Motor neuron (in vitro differentiated cells): ENCODE data around the gene MICAL3. TPM values are rescaled to one million over a fixed set of nuclear protein-coding genes. Genes with fewer than 3 reads are reported as not detected.

Experiments used
- ATAC-seq, 8 experiments: fragments of 200-7000 bp; cut with Tn5 transposase; replicated peaks in 6 of 8; 2 replicates each; pipeline ENCODE4 v1.8.0; 2021; ENCODE audit warnings: mild to moderate bottlenecking in 8 of 8, moderate library complexity in 8 of 8
- H3K27ac ChIP-seq, 2 donors: fragments of 250-450 bp; sonication (Bioruptor Pico); 2 replicates each; pipeline ENCODE4 v1.9.0; 2021; ENCODE audit warnings: antibody characterized with exemption in 2 of 2, mild to moderate bottlenecking in 2 of 2, moderate library complexity in 1 of 2
- H3K4me1 ChIP-seq, 2 donors: fragments of 250-450 bp; sonication (Bioruptor Pico); replicated peaks in 1 of 2; 2 replicates each; pipeline ENCODE4 v1.6.1; 2021; ENCODE audit warnings: antibody characterized with exemption in 2 of 2, mild to moderate bottlenecking in 2 of 2, moderate library complexity in 1 of 2
- H3K4me3 ChIP-seq, 5 donors: fragments of 250-450 bp; sonication (Bioruptor Pico); 2 replicates each; pipeline ENCODE4 v1.9.0; 2021; ENCODE audit warnings: antibody characterized with exemption in 5 of 5, mild to moderate bottlenecking in 5 of 5, moderate library complexity in 4 of 5
- WGBS, 10 experiments: fragments of 450-650 bp; shearing (Covaris generic); methylation state at CpG; one replicate each; pipeline ENCODE4 v1.0.0; 2022; 5-methylcytosine and 5-hydroxymethylcytosine counted together
- in situ Hi-C, 9 experiments: fragments of 400-800 bp; cut with MboI; loops; one replicate each; pipeline ENCODE4 v1.15.0; 2021; ENCODE audit warnings: low sequenced_read_pairs in 9 of 9, low pct_unique_long_range_greater_than_20kb in 2 of 9; ENCODE audit not compliant: unreplicated experiment in 9 of 9
- total RNA-seq, 8 experiments: library from RNA; unstranded; fragments of 300-600 nt; gene quantifications; 2 replicates each; pipeline versions ENCODE4 v1.2.3 to v1.2.4, GENCODE V29; 2022

The MICAL3 gene
- total RNA-seq, 8 experiments from 2014 or later, result 15.2 to 46.0 (median 20.4) TPM

DNA sequence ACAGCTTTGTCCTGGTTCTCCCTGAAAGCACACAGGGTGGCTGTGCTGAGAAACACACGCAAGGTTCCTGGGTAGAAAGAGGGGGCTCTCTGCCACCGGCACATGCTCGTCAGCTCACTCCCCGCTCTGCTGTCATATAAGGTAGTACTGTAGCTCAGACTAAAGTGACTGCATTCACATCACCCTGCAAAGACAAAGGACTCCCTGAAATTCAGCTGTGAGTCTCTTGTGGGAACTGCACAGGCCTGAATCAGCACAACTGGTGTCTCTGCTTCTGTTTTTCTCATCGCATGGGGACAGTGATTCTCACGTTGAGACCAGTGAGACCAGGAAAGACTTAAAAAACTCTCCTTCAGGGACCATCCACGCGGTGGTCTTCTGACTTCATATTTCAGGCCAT, 126.0 kb downstream of the MICAL3 start:
- in situ Hi-C loops, result no loop called here
- no peak overlapping the region for H3K4me3 ChIP-seq
- ATAC-seq, result no peak
- no peak overlapping the region for H3K27ac ChIP-seq
- 80 to 100% (median 98%) methylated on average over 1 to 8 of the region's 8 CpGs for WGBS, 10 experiments
- H3K4me1 ChIP-seq, result peaks cover 3 to 4% of the 10 kb centered on the region in 2 donors

DNA sequence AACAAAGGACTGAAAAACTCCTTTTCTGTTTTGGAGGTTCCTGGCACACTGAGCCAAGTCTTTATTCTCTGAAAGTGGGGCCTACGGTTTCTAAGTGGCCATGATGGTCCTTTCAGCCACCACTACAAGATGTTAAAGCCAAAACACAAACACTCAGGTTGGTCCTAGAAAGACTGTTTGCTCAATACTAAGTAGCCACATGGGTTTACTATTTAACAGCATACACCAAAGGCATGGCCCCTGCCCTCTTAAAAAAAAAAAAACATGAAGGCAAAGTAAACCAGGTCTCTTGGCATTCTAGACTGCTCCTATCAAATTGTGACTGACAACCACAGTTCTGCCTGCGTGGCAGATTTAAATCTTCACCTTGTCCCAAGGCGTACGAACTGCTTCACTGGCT, 126.5 kb downstream of the MICAL3 start:
- ATAC-seq, result no peak

DNA sequence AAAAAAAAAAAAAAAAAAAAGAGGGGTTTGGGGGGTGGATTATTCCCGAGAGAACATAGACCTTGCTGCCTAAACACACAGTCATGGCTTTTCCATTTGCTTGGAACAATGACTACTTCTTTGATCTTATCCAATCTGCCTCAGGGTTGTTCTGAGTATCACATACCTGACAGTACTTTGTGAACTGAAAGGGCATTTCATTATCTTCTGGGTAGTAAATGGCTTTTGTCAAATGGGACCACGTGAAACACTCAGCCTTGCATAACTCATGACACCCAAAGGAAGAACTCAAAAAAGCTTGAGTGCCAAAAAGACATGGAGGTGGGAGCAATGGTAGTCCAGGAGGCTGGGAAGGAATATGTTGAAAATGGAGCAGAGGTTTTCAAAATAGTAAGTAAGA, 126.9 kb downstream of the MICAL3 start:
- no peak for ATAC-seq
- Histone ChIP-seq H3K27ac (no peak overlapping the region), H3K4me1 (no peaks in the 10 kb centered on the region), H3K4me3 (no peak overlapping the region)
- 60 to 100% (median 72%) methylated on average over 1 to 2 of the region's 2 CpGs; no CpG with 5 or more reads in 3 of the 10 experiments for WGBS, 10 experiments
- in situ Hi-C loops, result no loop called here

More for the DNA sequence above, 126.5 kb downstream of the MICAL3 start:
- Histone ChIP-seq H3K4me1 (no peaks in the 10 kb centered on the region), H3K4me3 (no peak overlapping the region), H3K27ac (no peak overlapping the region)
- in situ Hi-C loops, result no loop called here
- WGBS, 10 experiments, result 80 to 100% (median 93%) methylated on average over 1 to 4 of the region's 4 CpGs; no CpG with 5 or more reads in 2 of the 10 experiments

DNA sequence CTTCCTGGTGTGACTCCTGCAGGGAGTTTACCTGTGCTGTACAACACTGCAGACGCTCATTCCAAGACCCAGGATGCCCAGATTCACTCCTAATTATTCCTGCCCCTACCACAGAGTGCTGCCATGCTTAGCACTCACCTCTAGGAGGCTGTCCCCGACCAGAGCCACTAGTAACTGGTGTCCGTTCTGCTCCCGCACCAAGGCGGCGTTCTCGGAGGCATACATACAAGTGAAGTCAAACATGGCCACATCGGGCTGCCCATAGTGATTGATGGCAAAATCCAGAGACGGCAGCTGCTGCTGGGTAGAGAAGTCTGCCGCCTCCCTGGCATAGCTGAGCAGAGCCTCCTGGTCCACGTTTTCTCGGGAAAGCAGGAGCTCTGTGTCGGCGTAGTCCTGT, 127.8 kb downstream of the MICAL3 start:
- Histone ChIP-seq H3K4me3 (no peak overlapping the region), H3K27ac (no peak overlapping the region), H3K4me1 (no peaks in the 10 kb centered on the region)
- peak in 3 of 8 experiments; percentile 25 to 75 (median 35) for ATAC-seq
- in situ Hi-C loops, result no loop called here
- WGBS, 10 experiments, result 71 to 100% (median 83%) methylated on average over 1 to 9 of the region's 14 CpGs; no CpG with 5 or more reads in 5 of the 10 experiments

DNA sequence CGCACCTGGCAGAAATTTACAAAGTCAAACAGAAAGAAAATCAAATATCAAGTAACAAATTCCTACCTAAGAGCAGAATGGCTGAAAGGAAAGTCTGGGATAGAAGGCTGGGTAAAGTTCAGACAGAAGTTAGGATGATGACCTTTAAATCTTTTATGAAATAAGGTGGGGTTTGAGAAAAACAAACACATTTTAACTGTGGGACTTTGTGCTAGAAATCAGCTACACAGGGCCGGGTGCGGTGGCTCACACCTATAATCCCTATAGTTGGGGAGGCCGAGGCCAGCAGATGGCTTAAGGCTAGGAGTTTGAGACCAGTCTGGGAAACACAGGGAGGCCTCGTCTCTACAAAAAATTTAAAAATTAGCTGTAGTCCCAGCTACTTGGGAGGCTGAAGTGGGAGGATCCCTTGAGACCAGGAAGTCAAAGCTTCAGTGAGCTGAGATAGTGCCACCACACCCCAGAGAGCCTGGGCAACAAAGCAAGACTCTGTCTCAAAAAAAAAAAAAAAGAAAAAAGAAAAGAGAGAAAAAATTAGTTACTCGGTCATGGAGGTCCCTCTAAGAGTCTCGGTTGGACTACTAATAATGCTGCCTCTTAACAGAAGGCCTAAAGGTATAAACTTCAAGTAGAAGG, 130.3 kb downstream of the MICAL3 start:
- in situ Hi-C loops, result no loop called here
- peak in 1 of 8 experiments; percentile 21 for ATAC-seq
- no peak overlapping the region for H3K27ac ChIP-seq
- no peaks in the 10 kb centered on the region for H3K4me1 ChIP-seq
- 57 to 100% (median 92%) methylated on average over 2 to 7 of the region's 7 CpGs; no CpG with 5 or more reads in 1 of the 10 experiments for WGBS, 10 experiments
- no peak overlapping the region for H3K4me3 ChIP-seq

DNA sequence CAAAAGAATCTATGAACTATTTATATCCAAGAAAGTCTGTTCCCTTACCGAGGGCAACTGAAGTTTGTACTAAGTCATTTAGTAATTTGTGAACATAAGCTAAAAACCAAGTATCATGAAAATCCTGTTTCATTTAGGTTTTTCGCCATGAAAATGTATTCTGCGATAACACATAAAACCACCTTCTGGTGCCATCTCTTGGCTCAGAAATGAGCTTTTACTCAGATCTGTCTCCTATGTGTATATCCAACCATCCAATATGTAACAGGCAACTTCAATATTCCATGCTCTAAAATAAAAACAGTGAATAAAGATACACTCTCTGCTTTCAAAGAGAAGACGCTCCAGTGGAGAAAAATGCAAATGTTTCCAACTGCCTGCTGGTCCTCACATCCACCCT, 132.0 kb downstream of the MICAL3 start:
- in situ Hi-C loops, result no loop called here
- Histone ChIP-seq H3K4me1 (no peaks in the 10 kb centered on the region), H3K27ac (no peak overlapping the region), H3K4me3 (no peak overlapping the region)
- ATAC-seq, result no peak
- WGBS, 10 experiments, result 72 to 100% (median 98%) methylated on average over 1 to 4 of the region's 4 CpGs; no CpG with 5 or more reads in 2 of the 10 experiments

DNA sequence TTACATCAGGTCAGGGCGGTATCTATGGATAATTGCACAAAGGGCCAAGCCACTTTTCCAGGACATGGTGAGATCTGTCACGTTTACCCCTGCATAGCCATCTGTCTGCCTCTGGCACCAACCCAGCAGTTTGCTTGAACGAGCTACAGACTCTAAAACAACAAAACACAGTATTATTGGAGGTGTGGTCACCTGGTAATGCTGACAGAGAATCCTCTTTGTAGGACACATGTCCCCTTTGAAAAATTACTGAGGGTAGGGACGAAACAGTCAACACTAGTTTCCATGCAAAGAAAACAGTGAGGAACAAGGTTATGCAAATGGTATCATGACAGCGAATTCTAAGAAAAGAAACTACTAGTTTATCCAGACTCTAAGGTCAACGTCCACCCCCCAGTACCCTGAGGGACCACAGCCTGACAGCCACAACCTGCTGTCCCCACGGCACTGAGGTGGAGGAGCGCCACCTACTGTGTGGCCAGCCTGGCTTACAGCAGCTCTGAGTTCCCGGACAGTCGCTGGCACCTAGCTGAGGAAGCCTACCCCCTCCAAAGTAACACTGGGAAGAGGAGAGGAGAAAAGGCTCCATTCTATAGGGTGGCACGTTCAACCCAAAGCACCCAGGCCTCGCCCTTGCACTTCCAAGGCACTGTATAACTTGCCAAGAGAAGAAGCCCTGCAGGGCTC, 132.7 kb downstream of the MICAL3 start:
- peak in 7 of 8 experiments; percentile 28 to 81 (median 47) for ATAC-seq
- WGBS, 10 experiments, result 50 to 100% (median 72%) methylated on average over 1 to 9 of the region's 12 CpGs

DNA sequence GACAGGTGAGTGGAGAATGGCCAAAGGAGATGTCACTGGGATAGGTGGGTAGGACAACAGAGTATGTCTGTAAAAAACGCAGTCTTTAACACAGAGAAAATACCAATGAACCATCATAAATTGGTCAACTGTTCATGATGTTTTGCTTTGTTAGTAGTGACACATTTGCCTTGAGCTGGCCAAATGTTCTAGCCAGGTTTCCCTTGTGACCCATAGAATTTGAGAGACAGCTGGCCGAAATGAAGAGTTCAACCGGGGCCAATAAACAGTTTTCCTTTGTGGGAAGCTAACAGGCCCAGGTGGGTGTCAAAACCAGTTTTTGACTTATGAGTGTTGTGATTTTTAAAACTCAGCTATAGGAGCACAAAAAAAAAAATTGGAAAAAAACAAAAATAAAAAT, 133.5 kb downstream of the MICAL3 start:
- in situ Hi-C loops, result no loop called here
- no peak overlapping the region for H3K27ac ChIP-seq
- no peaks in the 10 kb centered on the region for H3K4me1 ChIP-seq
- no peak overlapping the region for H3K4me3 ChIP-seq
- ATAC-seq, result no peak
- 28 to 100% (median 93%) methylated on average over 1 to 3 of the region's 3 CpGs; no CpG with 5 or more reads in 1 of the 10 experiments for WGBS, 10 experiments

More for the DNA sequence above, 132.7 kb downstream of the MICAL3 start:
- Histone ChIP-seq H3K4me1 (no peaks in the 10 kb centered on the region), H3K4me3 (no peak overlapping the region), H3K27ac (no peak overlapping the region)
- in situ Hi-C loops, result no loop called here

DNA sequence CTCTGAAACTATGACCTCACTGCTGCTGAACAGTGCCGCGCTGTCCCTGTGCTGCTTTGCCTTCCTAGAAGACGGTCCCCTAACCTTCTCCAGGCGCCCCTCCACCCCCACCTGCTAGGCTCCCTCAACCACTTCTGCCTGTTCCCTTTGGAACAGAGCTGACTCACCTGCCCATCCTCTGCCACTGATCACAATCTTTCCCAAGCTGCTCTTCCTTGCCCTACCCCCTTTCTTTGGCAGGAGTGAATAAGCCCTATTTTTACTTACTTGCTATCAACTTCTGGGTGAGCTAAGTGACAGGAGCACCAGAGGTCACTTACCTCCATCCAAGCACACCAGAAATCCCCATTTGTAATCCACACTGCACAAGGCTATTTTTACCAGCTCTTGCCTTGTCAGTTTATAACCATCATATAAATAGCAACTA, 134.1 kb downstream of the MICAL3 start:
- no peak overlapping the region for H3K27ac ChIP-seq

DNA sequence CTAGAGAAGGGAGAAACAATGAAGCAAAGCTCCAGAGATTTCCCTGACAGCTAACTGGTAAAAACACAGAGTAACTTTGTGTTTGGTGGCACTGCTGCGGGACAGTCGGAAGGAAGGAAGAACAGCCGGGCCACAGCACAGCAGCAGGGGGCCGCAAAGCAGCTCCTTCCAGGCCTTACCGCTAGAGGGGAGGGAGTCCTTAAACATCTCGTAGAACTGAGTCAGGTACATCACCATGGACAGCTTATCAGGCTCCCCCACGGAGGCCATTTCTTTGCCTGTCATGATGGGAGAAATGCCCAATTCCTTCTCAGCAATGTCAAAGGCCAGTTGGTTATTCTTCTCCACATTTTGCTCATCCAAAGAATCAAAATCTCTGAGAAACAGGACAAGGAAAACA, 135.5 kb downstream of the MICAL3 start:
- WGBS, 10 experiments, result 40 to 100% (median 56%) methylated on average over 1 to 5 of the region's 7 CpGs; no CpG with 5 or more reads in 3 of the 10 experiments

More for the DNA sequence above, 134.1 kb downstream of the MICAL3 start:
- in situ Hi-C loops, result no loop called here
- ATAC-seq, result peak in 1 of 8 experiments; percentile 29
- 91 to 100% (median 100%) methylated on average over 3 to 4 of the region's 4 CpGs; no CpG with 5 or more reads in 7 of the 10 experiments for WGBS, 10 experiments
- no peak overlapping the region for H3K4me3 ChIP-seq
- no peaks in the 10 kb centered on the region for H3K4me1 ChIP-seq

DNA sequence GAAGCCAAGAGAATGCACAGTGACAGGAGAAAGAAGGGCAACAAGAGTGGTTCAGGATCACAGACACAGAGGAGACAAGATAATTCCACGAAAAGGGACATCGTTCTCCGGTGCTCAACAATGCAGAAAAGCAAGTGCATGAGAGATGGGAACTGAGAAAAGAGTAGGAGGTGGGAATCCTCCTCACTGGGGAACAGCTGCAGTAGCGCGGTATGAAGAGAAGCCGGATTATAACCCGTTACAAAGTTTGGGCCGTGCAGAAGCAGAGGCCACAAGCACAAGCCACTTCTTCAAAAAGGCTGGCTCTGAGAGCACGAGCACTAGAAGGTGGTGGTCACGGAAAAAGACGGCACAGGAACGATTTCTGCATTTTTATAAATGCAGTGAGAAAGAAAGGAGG, 135.9 kb downstream of the MICAL3 start:
- in situ Hi-C loops, result no loop called here
- WGBS, 10 experiments, result 77 to 96% (median 93%) methylated on average over 2 to 12 of the region's 12 CpGs; no CpG with 5 or more reads in 1 of the 10 experiments
- Histone ChIP-seq H3K4me3 (no peak overlapping the region), H3K4me1 (no peaks in the 10 kb centered on the region), H3K27ac (no peak overlapping the region)
- ATAC-seq, result no peak

More for the DNA sequence above, 135.5 kb downstream of the MICAL3 start:
- Histone ChIP-seq H3K4me3 (no peak overlapping the region), H3K27ac (no peak overlapping the region), H3K4me1 (no peaks in the 10 kb centered on the region)
- in situ Hi-C loops, result no loop called here
- ATAC-seq, result no peak

DNA sequence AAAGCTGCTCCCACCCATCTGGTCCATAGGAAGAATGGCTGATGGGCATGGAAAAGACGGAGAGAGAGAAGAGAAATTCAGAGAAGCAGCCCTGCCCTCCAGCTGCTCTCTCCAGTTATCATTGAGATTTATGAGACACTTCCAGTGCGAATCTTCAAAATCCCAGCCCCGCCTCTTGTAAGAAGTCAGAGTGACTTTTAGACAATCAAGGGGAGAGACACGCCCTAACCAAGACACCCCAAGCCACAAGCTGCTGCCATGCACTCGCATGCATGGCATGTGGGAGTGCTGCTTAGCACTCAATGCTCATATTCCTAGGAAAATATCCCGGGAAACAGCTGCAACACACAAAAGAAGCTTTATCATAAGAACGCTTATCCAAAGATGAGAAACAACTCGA, 139.5 kb downstream of the MICAL3 start:
- Histone ChIP-seq H3K4me1 (no peaks in the 10 kb centered on the region), H3K27ac (no peak overlapping the region), H3K4me3 (no peak overlapping the region)
- WGBS, 10 experiments, result 7 to 94% (median 71%) methylated on average over 1 to 8 of the region's 8 CpGs
- in situ Hi-C loops, result no loop called here
- peak in 3 of 8 experiments; percentile 88 to 95 (median 93) for ATAC-seq

DNA sequence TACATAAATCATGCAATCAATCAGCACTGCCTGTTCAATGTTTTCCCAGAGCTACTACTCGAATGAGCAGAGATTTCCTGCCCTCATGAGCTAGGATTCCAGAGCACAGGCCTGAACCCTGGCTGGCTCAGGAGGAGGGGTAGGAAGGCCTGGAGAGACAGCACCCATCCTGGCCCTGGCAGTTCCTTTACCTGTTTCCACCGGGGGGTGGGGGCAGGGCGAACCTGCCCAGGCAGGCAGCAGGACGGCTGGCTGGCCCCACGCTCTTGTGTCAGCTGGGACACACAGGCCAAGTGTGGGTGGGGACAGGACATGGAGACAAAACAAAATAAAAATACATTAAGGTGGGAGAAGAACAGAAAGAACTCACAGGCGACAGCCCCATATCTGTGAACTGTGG, 140.3 kb downstream of the MICAL3 start:
- 40 to 91% (median 70%) methylated on average over 1 to 6 of the region's 6 CpGs; no CpG with 5 or more reads in 3 of the 10 experiments for WGBS, 10 experiments

More for the DNA sequence above, 140.3 kb downstream of the MICAL3 start:
- no peak for ATAC-seq
- in situ Hi-C loops, result no loop called here
- Histone ChIP-seq H3K4me1 (no peaks in the 10 kb centered on the region), H3K27ac (no peak overlapping the region), H3K4me3 (no peak overlapping the region)
